ENCODE results near the gene SYNPO.

Gene SYNPO

GRCh38 chr5:150625831-150626746 lies 14.4 kb upstream of the SYNPO start:
- DNase-seq (ENCODE audit: low spot score), result no peak

- no peak for DNase-seq (ENCODE audit: low spot score)
Observed at GRCh38 chr5:150626853-150627276, 13.6 kb upstream of the SYNPO start.

GRCh38 chr5:150627731-150628545 lies 12.5 kb upstream of the SYNPO start:
- DNase-seq (ENCODE audit: low spot score), result no peak

GRCh38 chr5:150628936-150629485 lies 11.4 kb upstream of the SYNPO start:
- DNase-seq (ENCODE audit: low spot score), result no peak

GRCh38 chr5:150630016-150630415 lies 10.4 kb upstream of the SYNPO start:
- DNase-seq (ENCODE audit: low spot score), result no peak

- no peak for DNase-seq (ENCODE audit: low spot score)
Observed at GRCh38 chr5:150630461-150631325, 9.8 kb upstream of the SYNPO start.

- no peak for DNase-seq (ENCODE audit: low spot score)
Observed at GRCh38 chr5:150631326-150631701, 9.1 kb upstream of the SYNPO start.

- no peak for DNase-seq (ENCODE audit: low spot score)
Observed at GRCh38 chr5:150632305-150633160, 7.9 kb upstream of the SYNPO start.

GRCh38 chr5:150633429-150633828 lies 7.0 kb upstream of the SYNPO start:
- DNase-seq (ENCODE audit: low spot score), result no peak

- no peak for DNase-seq (ENCODE audit: low spot score)
Observed at GRCh38 chr5:150636391-150637244, 3.8 kb upstream of the SYNPO start.

- DNase-seq (ENCODE audit: low spot score), result no peak
Observed at GRCh38 chr5:150637245-150638052, 3.0 kb upstream of the SYNPO start.

GRCh38 chr5:150638053-150638444 lies 2.4 kb upstream of the SYNPO start:
- DNase-seq (ENCODE audit: low spot score), result no peak

GRCh38 chr5:150638488-150639376 lies 1.7 kb upstream of the SYNPO start:
- DNase-seq (ENCODE audit: low spot score), result no peak

GRCh38 chr5:150639377-150639692 lies 1.1 kb upstream of the SYNPO start:
- DNase-seq (ENCODE audit: low spot score), result no peak

- no peak for DNase-seq (ENCODE audit: low spot score)
Observed at GRCh38 chr5:150639751-150640150, 709 bp upstream of the SYNPO start.

- DNase-seq (ENCODE audit: low spot score), result no peak
Observed at GRCh38 chr5:150641006-150641570, 628 bp downstream of the SYNPO start.

- no peak for DNase-seq (ENCODE audit: low spot score)
Observed at GRCh38 chr5:150641824-150642566, 1.5 kb downstream of the SYNPO start.
